Keratinocyte (primary cell): ENCODE data around the gene SLC39A11. TPM values are rescaled to one million over a fixed set of nuclear protein-coding genes. Genes with fewer than 3 reads are reported as not detected.

Experiments used
- DNase-seq: peaks from one replicate; pipeline ENCODE4 v3.0.0-alpha.2; 2011; ENCODE audit warnings: low read depth, missing footprints, low spot score
- FAIRE-seq: peaks from 2 replicates; lab custom pipeline; 2011; peaks lifted over from hg19 to GRCh38; lab: Jason Lieb, UNC
- H2AFZ ChIP-seq: 2 replicates; pipeline ENCODE4 v1.6.0; 2012; ENCODE audit warnings: low read length, control low read depth, inconsistent platforms; ENCODE audit not compliant: control insufficient read depth
- H3K27ac ChIP-seq: 2 replicates; pipeline ENCODE4 v1.5.1; 2011; ENCODE audit warnings: low read length; ENCODE audit not compliant: control insufficient read depth, insufficient read depth
- H3K27me3 ChIP-seq: 3 replicates; pipeline ENCODE4 v1.6.0; 2011; ENCODE audit warnings: low read length; ENCODE audit not compliant: control insufficient read depth, insufficient read depth; ENCODE audit errors: extremely low read depth
- H3K36me3 ChIP-seq, 2 experiments: 2 replicates in 1 of 2; 3 replicates in 1 of 2; pipeline ENCODE4 v1.5.1; 2011; ENCODE audit warnings: low read length in 2 of 2, mild to moderate bottlenecking in 1 of 2; ENCODE audit not compliant: control insufficient read depth in 2 of 2, insufficient read depth in 2 of 2; ENCODE audit errors: extremely low read depth in 1 of 2
- H3K4me1 ChIP-seq: 3 replicates; pipeline ENCODE4 v1.5.1; 2011; ENCODE audit warnings: low read length; ENCODE audit not compliant: control insufficient read depth, insufficient read depth; ENCODE audit errors: extremely low read depth
- H3K4me2 ChIP-seq: 3 replicates; pipeline ENCODE4 v1.6.0; 2011; ENCODE audit warnings: low read depth, low read length; ENCODE audit not compliant: control insufficient read depth, insufficient read depth; ENCODE audit errors: extremely low read depth
- H3K4me3 ChIP-seq, 3 experiments: fragments of 200-600 bp in 1 of 3; sonication (generic) in 1 of 3; 2 replicates in 2 of 3; 3 replicates in 1 of 3; pipeline ENCODE4 v1.5.1; 2011 to 2016; ENCODE audit warnings: low read length in 3 of 3, mild to moderate bottlenecking in 3 of 3, control low read depth in 2 of 3, inconsistent platforms in 1 of 3, low read depth in 1 of 3, mixed read lengths in 1 of 3, mixed run types in 1 of 3, moderate library complexity in 1 of 3; ENCODE audit not compliant: control insufficient read depth in 2 of 3, insufficient read depth in 2 of 3; ENCODE audit errors: extremely low read depth in 1 of 3
- H3K79me2 ChIP-seq: 2 replicates; pipeline ENCODE4 v1.6.0; 2012; ENCODE audit warnings: low read length; ENCODE audit not compliant: control insufficient read depth, insufficient read depth
- H3K9ac ChIP-seq: 3 replicates; pipeline ENCODE4 v1.6.0; 2011; ENCODE audit warnings: low read length; ENCODE audit not compliant: control insufficient read depth, insufficient read depth; ENCODE audit errors: extremely low read depth
- H3K9me1 ChIP-seq: 3 replicates; pipeline ENCODE4 v1.6.0; 2011; ENCODE audit warnings: low read length; ENCODE audit not compliant: control insufficient read depth, insufficient read depth; ENCODE audit errors: extremely low read depth
- H3K9me3 ChIP-seq: 2 replicates; pipeline ENCODE4 v1.5.1; 2012; ENCODE audit warnings: low read depth, low read length; ENCODE audit not compliant: control insufficient read depth
- H4K20me1 ChIP-seq: 3 replicates; pipeline ENCODE4 v1.6.0; 2011; ENCODE audit warnings: low read length; ENCODE audit not compliant: control insufficient read depth, insufficient read depth; ENCODE audit errors: extremely low read depth
- CTCF ChIP-seq, 3 experiments: IDR thresholded peaks in 1 of 3; conservative IDR thresholded peaks in 1 of 3; optimal IDR thresholded peaks in 1 of 3; 2 replicates in 2 of 3; 3 replicates in 1 of 3; pipeline versions ENCODE3 to v1.5.1; 2011; ENCODE audit warnings: low read length in 3 of 3, mild to moderate bottlenecking in 3 of 3, moderate library complexity in 2 of 3, control low read depth in 1 of 3, inconsistent platforms in 1 of 3; ENCODE audit not compliant: insufficient read depth in 2 of 3; ENCODE audit errors: extremely low read depth in 1 of 3
- EZH2 ChIP-seq: IDR thresholded peaks from one replicate; pipeline ENCODE4 v1.6.1; 2012; ENCODE audit warnings: inconsistent platforms, mild to moderate bottlenecking, low read length, moderate library complexity
- dilution Hi-C: fragments of 300-500 bp; cut with MboI; formaldehyde crosslinking; loops from one replicate; pipeline ENCODE4 v1.7.0; 2020; ENCODE audit warnings: low sequenced_read_pairs; ENCODE audit not compliant: extremely low pct_ligation_motif_present
- polyA plus RNA-seq, 5 experiments: library from polyadenylated mRNA; depleted of rRNA in 3 of 5; stranded (reverse) in 3 of 5; stranded (forward) in 1 of 5; unstranded in 1 of 5; fragments of >200 nt; gene quantifications; 1 replicate in 1 of 5; 2 replicates in 3 of 5; 3 replicates in 1 of 5; pipeline versions ENCODE4 v1.2.1 to v1.2.3, GENCODE V29; 2011 to 2012; ENCODE audit warnings: missing spikeins in 2 of 5, low read depth in 1 of 5, low replicate concordance in 1 of 5

SLC39A11 gene
- polyA plus RNA-seq, 1 donor (not counting 4 experiments of a cell fraction or from before 2014, with no cell fraction given): 11.5 TPM

DNA sequence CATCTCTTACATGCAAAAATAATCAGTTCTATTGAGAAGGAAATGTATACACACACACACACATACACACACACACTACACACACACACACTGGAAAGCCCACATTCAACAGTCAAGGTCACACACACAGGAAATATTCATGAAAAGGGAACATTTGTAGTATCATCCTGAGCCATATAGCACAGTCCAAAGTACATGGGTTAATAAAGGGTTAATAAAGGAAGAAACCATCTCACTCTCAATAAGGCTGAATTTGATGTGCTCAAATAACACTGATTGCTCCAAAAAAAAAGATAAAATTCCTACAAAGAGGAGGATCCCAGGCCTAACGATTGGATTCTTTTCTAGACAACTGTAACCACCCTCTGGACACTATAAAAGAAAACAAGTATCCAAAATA, 164.7 kb downstream of the SLC39A11 start:
- no peak overlapping the region for H3K4me2 ChIP-seq
- H4K20me1 ChIP-seq: no peaks in the 10 kb centered on the region
- H3K4me3 ChIP-seq: no peak overlapping the region
- H3K27ac ChIP-seq: no peak overlapping the region
- no peak overlapping the region for H3K9ac ChIP-seq
- H3K4me1 ChIP-seq: no peaks in the 10 kb centered on the region
- no peak overlapping the region for H2AFZ ChIP-seq
- no peaks in the 10 kb centered on the region for H3K36me3 ChIP-seq
- no peak for FAIRE-seq
- dilution Hi-C loops: no loop called here
- H3K9me1 ChIP-seq: no peaks in the 10 kb centered on the region
- no peaks in the 10 kb centered on the region for H3K27me3 ChIP-seq
- no peak for TF ChIP-seq EZH2
- no peak for TF ChIP-seq CTCF (optimal IDR thresholded peaks at IDR 0.05 in 1 of 3, IDR thresholded peaks at IDR 0.05 in 1 of 3, conservative IDR thresholded peaks at IDR 0.05 in 1 of 3; ENCODE audit: extremely low read depth in 1 of 3, insufficient read depth in 2 of 3, low read length in 3 of 3)
- DNase-seq: no peak
- H3K79me2 ChIP-seq: no peaks in the 10 kb centered on the region
- no peaks in the 10 kb centered on the region for H3K9me3 ChIP-seq

DNA sequence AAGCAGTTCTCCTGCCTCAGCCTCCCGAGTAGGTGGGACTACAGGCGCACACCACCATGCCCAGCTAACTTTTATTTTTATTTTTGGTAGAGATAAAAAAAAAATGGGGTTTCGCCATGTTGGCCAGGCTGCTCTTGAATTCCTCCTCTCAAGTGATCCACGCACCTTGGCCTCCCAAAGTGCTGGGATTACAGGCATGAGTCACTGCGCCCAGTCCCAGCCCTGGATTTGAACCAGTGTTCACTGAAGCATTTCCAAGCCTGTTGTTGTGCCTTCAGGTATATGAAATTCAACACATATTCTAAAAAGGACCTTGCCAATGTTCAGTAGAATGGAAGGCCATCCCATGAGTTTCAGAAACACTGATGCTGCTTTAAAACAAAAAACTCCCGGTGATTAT, 165.3 kb downstream of the SLC39A11 start:
- FAIRE-seq (no peak), DNase-seq (no peak)
- H3K9me3 ChIP-seq: no peaks in the 10 kb centered on the region
- H3K27ac ChIP-seq: no peak overlapping the region
- no peak overlapping the region for H3K4me3 ChIP-seq
- H3K4me1 ChIP-seq: no peaks in the 10 kb centered on the region
- H2AFZ ChIP-seq: no peak overlapping the region
- no peaks in the 10 kb centered on the region for H4K20me1 ChIP-seq
- no peak for TF ChIP-seq EZH2
- no peak for TF ChIP-seq CTCF (optimal IDR thresholded peaks at IDR 0.05 in 1 of 3, IDR thresholded peaks at IDR 0.05 in 1 of 3, conservative IDR thresholded peaks at IDR 0.05 in 1 of 3; ENCODE audit: extremely low read depth in 1 of 3, insufficient read depth in 2 of 3, low read length in 3 of 3)
- H3K79me2 ChIP-seq: no peaks in the 10 kb centered on the region
- H3K4me2 ChIP-seq: no peak overlapping the region
- no peaks in the 10 kb centered on the region for H3K27me3 ChIP-seq
- no peaks in the 10 kb centered on the region for H3K9me1 ChIP-seq
- dilution Hi-C loops: no loop called here
- no peaks in the 10 kb centered on the region for H3K36me3 ChIP-seq
- H3K9ac ChIP-seq: no peak overlapping the region
